H9 (cell line): ENCODE results near the gene SCP2D1. TPM values are rescaled to one million over a fixed set of nuclear protein-coding genes. Genes with fewer than 3 reads are reported as not detected.

ENCODE experiments used
- DNase-seq: peaks from one replicate; pipeline ENCODE4 v3.0.0-alpha.2; 2017
- H2AFZ ChIP-seq: one replicate; pipeline ENCODE4 v1.6.1; 2013; ENCODE audit warnings: mild to moderate bottlenecking, low read length, control low read depth, moderate library complexity
- H2AK5ac ChIP-seq: 2 replicates; pipeline ENCODE4 v1.6.1; 2013; ENCODE audit warnings: low read length, control low read depth, mixed read lengths; ENCODE audit not compliant: insufficient read length
- H2BK120ac ChIP-seq: one replicate; pipeline ENCODE4 v1.6.1; 2013; ENCODE audit warnings: low read depth, mild to moderate bottlenecking, low read length, control low read depth, inconsistent platforms; ENCODE audit not compliant: poor library complexity, severe bottlenecking
- H2BK12ac ChIP-seq: 2 replicates; pipeline ENCODE4 v1.6.1; 2013; ENCODE audit warnings: low read length, control low read depth, mixed read lengths, low read depth; ENCODE audit not compliant: insufficient read length
- H2BK15ac ChIP-seq: 2 replicates; pipeline ENCODE4 v1.6.1; 2013; ENCODE audit warnings: low read depth, low read length, control low read depth
- H2BK20ac ChIP-seq: one replicate; pipeline ENCODE4 v1.6.1; 2013; ENCODE audit warnings: low read depth, mild to moderate bottlenecking, low read length, control low read depth, inconsistent platforms; ENCODE audit not compliant: poor library complexity, severe bottlenecking
- H2BK5ac ChIP-seq: 2 replicates; pipeline ENCODE4 v1.6.1; 2013; ENCODE audit warnings: low read length, control low read depth, mixed read lengths; ENCODE audit not compliant: insufficient read length
- H3K14ac ChIP-seq: 2 replicates; pipeline ENCODE4 v1.6.1; 2013; ENCODE audit warnings: low read length, control low read depth; ENCODE audit not compliant: insufficient read depth
- H3K18ac ChIP-seq: 2 replicates; pipeline ENCODE4 v1.6.1; 2013; ENCODE audit warnings: low read depth, mild to moderate bottlenecking, mixed read lengths, low read length, control low read depth; ENCODE audit not compliant: insufficient read length
- H3K23ac ChIP-seq: 2 replicates; pipeline ENCODE4 v1.6.1; 2013; ENCODE audit warnings: low read length, control low read depth, mixed read lengths, low read depth; ENCODE audit not compliant: insufficient read length
- H3K23me2 ChIP-seq: 2 replicates; pipeline ENCODE4 v1.6.1; 2013; ENCODE audit warnings: low read depth, mild to moderate bottlenecking, mixed read lengths, low read length, control low read depth; ENCODE audit not compliant: insufficient read length, poor library complexity, severe bottlenecking
- H3K27ac ChIP-seq: 2 replicates; pipeline ENCODE4 v1.5.1; 2013; ENCODE audit warnings: low read length, control low read depth, mixed read lengths, low read depth; ENCODE audit not compliant: insufficient read length
- H3K27me3 ChIP-seq: 2 replicates; pipeline ENCODE4 v1.6.1; 2013; ENCODE audit warnings: low read length, control low read depth, inconsistent platforms; ENCODE audit not compliant: insufficient read depth
- H3K4ac ChIP-seq: 2 replicates; pipeline ENCODE4 v1.6.1; 2013; ENCODE audit warnings: low read depth, mild to moderate bottlenecking, control low read depth, inconsistent platforms, low read length, moderate library complexity
- H3K4me1 ChIP-seq: 2 replicates; pipeline ENCODE4 v1.6.1; 2013; ENCODE audit warnings: low read length, control low read depth, inconsistent platforms; ENCODE audit not compliant: insufficient read depth
- H3K4me2 ChIP-seq: 2 replicates; pipeline ENCODE4 v1.6.1; 2013; ENCODE audit warnings: low read length, control low read depth, mixed read lengths; ENCODE audit not compliant: insufficient read length, insufficient read depth
- H3K56ac ChIP-seq: 2 replicates; pipeline ENCODE4 v1.6.1; 2013; ENCODE audit warnings: low read depth, mild to moderate bottlenecking, mixed read lengths, low read length, control low read depth; ENCODE audit not compliant: insufficient read length
- H3K79me1 ChIP-seq: 2 replicates; pipeline ENCODE4 v1.6.1; 2013; ENCODE audit warnings: low read depth, mild to moderate bottlenecking, moderate library complexity, low read length, control low read depth, inconsistent platforms; ENCODE audit not compliant: insufficient read depth, poor library complexity, severe bottlenecking
- H3K79me2 ChIP-seq: 2 replicates; pipeline ENCODE4 v1.6.1; 2013; ENCODE audit warnings: low read length, control low read depth, inconsistent platforms; ENCODE audit not compliant: insufficient read depth
- H3K9ac ChIP-seq: 2 replicates; pipeline ENCODE4 v1.6.1; 2013; ENCODE audit warnings: low read length, control low read depth, mixed read lengths; ENCODE audit not compliant: insufficient read length; ENCODE audit errors: extremely low read depth
- H3K9me3 ChIP-seq: one replicate; pipeline ENCODE4 v1.6.1; 2013; ENCODE audit warnings: low read depth, low read length, inconsistent platforms; ENCODE audit not compliant: control insufficient read depth
- H3T11ph ChIP-seq: one replicate; pipeline ENCODE4 v1.6.1; 2013; ENCODE audit warnings: mild to moderate bottlenecking, low read length, control low read depth, inconsistent platforms
- H4K20me1 ChIP-seq: one replicate; pipeline ENCODE4 v1.6.1; 2013; ENCODE audit not compliant: control insufficient read depth, insufficient read length, insufficient read depth
- H4K5ac ChIP-seq: 2 replicates; pipeline ENCODE4 v1.6.1; 2013; ENCODE audit warnings: low read depth, mild to moderate bottlenecking, mixed read lengths, low read length, control low read depth; ENCODE audit not compliant: insufficient read length
- H4K8ac ChIP-seq: replicated peaks from 2 replicates; pipeline ENCODE4 v1.6.1; 2013; ENCODE audit warnings: low read length, control low read depth, mixed read lengths, low read depth; ENCODE audit not compliant: insufficient read length
- H4K91ac ChIP-seq: 2 replicates; pipeline ENCODE4 v1.6.1; 2013; ENCODE audit warnings: low read depth, mild to moderate bottlenecking, moderate library complexity, mixed read lengths, low read length, control low read depth; ENCODE audit not compliant: insufficient read length
- H3K27ac Mint-ChIP-seq, 3 experiments: 2 replicates in 2 of 3; 3 replicates in 1 of 3; pipeline ENCODE4 v1.8.0; 2020 to 2021; ENCODE audit warnings: mixed read lengths in 3 of 3, mild to moderate bottlenecking in 1 of 3, moderate library complexity in 1 of 3
- H3K27me3 Mint-ChIP-seq: 2 replicates; pipeline ENCODE4 v1.8.0; 2021; ENCODE audit warnings: low read depth, mild to moderate bottlenecking, moderate library complexity, mixed read lengths
- H3K36me3 Mint-ChIP-seq, 3 experiments: 2 replicates in 2 of 3; 3 replicates in 1 of 3; pipeline ENCODE4 v1.8.0; 2020 to 2021; ENCODE audit warnings: low read depth in 3 of 3, mixed read lengths in 3 of 3; ENCODE audit not compliant: insufficient read depth in 1 of 3
- H3K4me1 Mint-ChIP-seq, 2 experiments: 2 replicates each; pipeline ENCODE4 v1.8.0; 2020; ENCODE audit warnings: mixed read lengths in 2 of 2
- H3K4me3 Mint-ChIP-seq, 2 experiments: 2 replicates in 1 of 2; 3 replicates in 1 of 2; pipeline ENCODE4 v1.8.0; 2020 to 2021; ENCODE audit warnings: mild to moderate bottlenecking in 2 of 2, mixed read lengths in 2 of 2, moderate library complexity in 1 of 2
- H3K9me3 Mint-ChIP-seq, 2 experiments: 2 replicates in 1 of 2; 3 replicates in 1 of 2; pipeline ENCODE4 v1.8.0; 2020; ENCODE audit warnings: mild to moderate bottlenecking in 2 of 2, mixed read lengths in 2 of 2, moderate library complexity in 1 of 2
- WGBS: extraction: QIAGEN DNeasy Blood & Tissue Kit; methylation state at CpG from one replicate; pipeline ENCODE4 v1.1.7; 2013; ENCODE audit warnings: missing lambda C conversion rate, low lambda C conversion rate, mixed read lengths; ENCODE audit not compliant: insufficient read length; ENCODE audit errors: extremely low coverage; 5-methylcytosine and 5-hydroxymethylcytosine counted together
- total RNA-seq: library from RNA; stranded (reverse); gene quantifications from 2 replicates; pipeline ENCODE4 v1.2.1, GENCODE V29; 2021
- TF ChIP-seq, protein P1 (sequence below): fragments of 200-600 bp; sonication (generic); conservative IDR thresholded peaks from 3 replicates; pipeline ENCODE4 v1.8.0; 2021; ENCODE audit warnings: antibody characterized with exemption, mild to moderate bottlenecking

SCP2D1 gene
- total RNA-seq, 1 experiment from 2014 or later, result not detected

DNA sequence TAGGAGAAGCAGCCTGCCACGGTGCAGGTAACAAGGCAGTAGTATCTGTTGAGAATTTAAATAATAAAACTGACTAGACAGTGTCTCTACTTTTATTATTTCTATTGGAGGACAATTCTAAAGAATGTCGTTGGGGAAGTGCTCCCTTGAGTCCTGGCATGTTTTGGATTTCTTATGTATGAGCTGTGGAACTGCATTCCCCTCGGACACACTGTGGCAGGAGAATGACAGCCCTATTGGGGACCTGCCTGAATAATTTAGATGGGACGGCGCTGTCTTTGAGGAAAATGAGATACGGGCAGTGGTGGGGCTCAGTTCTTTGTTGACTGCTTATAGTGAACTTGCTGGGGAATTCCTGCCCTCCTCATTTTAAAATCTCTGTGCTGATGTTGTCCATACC, 2.4 kb upstream of the SCP2D1 start:
- no peak for DNase-seq
- no peak overlapping the region for H3K9ac ChIP-seq
- Mint-ChIP-seq H3K9me3 (no peaks in the 10 kb centered on the region), H3K4me3 (no peak overlapping the region), H3K36me3 (no peaks in the 10 kb centered on the region), H3K4me1 (no peaks in the 10 kb centered on the region), H3K27ac (no peak overlapping the region), H3K27me3 (peaks cover 10% of the 10 kb centered on the region)
- no peak overlapping the region for H3T11ph ChIP-seq
- H2BK12ac ChIP-seq, result no peak overlapping the region
- H3K23me2 ChIP-seq, result no peaks in the 10 kb centered on the region
- no peaks in the 10 kb centered on the region for H4K20me1 ChIP-seq
- no peak overlapping the region for H4K91ac ChIP-seq
- TF ChIP-seq, protein P1, sequence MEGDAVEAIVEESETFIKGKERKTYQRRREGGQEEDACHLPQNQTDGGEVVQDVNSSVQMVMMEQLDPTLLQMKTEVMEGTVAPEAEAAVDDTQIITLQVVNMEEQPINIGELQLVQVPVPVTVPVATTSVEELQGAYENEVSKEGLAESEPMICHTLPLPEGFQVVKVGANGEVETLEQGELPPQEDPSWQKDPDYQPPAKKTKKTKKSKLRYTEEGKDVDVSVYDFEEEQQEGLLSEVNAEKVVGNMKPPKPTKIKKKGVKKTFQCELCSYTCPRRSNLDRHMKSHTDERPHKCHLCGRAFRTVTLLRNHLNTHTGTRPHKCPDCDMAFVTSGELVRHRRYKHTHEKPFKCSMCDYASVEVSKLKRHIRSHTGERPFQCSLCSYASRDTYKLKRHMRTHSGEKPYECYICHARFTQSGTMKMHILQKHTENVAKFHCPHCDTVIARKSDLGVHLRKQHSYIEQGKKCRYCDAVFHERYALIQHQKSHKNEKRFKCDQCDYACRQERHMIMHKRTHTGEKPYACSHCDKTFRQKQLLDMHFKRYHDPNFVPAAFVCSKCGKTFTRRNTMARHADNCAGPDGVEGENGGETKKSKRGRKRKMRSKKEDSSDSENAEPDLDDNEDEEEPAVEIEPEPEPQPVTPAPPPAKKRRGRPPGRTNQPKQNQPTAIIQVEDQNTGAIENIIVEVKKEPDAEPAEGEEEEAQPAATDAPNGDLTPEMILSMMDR, result no peak
- H3K27ac ChIP-seq, result no peak overlapping the region
- no peaks in the 10 kb centered on the region for H3K79me1 ChIP-seq
- no peaks in the 10 kb centered on the region for H3K79me2 ChIP-seq
- no peaks in the 10 kb centered on the region for H3K27me3 ChIP-seq
- no peak overlapping the region for H2BK20ac ChIP-seq
- H3K4me2 ChIP-seq, result no peak overlapping the region
- H3K18ac ChIP-seq, result no peak overlapping the region
- H2AK5ac ChIP-seq, result no peak overlapping the region
- H3K56ac ChIP-seq, result no peak overlapping the region
- H2AFZ ChIP-seq, result no peak overlapping the region
- no CpG with 5 or more reads among the region's 6 CpGs for WGBS
- no peak overlapping the region for H3K14ac ChIP-seq
- no peak overlapping the region for H2BK120ac ChIP-seq
- H4K5ac ChIP-seq, result no peak overlapping the region
- H4K8ac ChIP-seq, result no peak overlapping the region
- H3K23ac ChIP-seq, result no peak overlapping the region
- no peaks in the 10 kb centered on the region for H3K4me1 ChIP-seq
- no peak overlapping the region for H3K4ac ChIP-seq
- no peaks in the 10 kb centered on the region for H3K9me3 ChIP-seq
- H2BK5ac ChIP-seq, result no peak overlapping the region
- H2BK15ac ChIP-seq, result no peak overlapping the region
